ENCODE results near the gene AUH. TPM values are rescaled to one million over a fixed set of nuclear protein-coding genes. Genes with fewer than 3 reads are reported as not detected.
A peak's percentile ranks its signal among the peaks of the same experiment; 100 is the strongest.

The AUH gene
- total RNA-seq, 1 experiment from 2014 or later = 29.2 TPM

DNA sequence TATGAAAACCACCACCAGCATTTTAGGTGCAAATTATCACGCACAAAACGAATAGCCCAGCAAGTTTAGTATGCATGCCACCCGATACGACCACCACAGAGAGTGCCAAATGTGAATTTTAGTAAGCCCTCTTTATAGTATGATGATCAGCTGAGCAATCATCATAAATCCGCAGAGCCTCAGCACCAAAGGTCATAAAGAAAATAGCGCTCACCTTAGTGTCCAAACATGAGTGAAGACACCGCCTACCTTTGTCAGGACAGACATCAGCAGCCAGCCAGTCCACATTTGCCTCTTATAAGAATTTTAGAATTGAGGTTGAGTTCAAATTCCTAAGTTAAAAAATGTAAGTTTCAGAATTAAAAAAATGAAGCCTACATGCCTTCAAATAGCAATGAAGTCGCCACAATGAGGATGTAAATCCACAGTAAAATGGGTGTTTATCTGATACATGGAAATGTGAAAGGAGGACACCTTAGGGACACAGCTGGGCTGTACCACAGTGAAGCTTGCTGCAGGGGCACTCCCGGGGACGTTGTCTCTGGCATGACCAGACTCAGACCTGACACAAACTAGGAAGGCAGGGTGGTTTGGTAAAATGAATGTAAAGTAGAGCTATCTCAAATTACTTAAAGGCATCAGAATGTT, 149.0 kb downstream of the AUH start:
- H3K27ac ChIP-seq (ENCODE audit: low read length) = no peak overlapping the region
- no peak overlapping the region for H2AFZ ChIP-seq (ENCODE audit: low read length)
- H3K4me1 ChIP-seq (ENCODE audit: low read length) = peaks cover 8% of the 10 kb centered on the region
- H4K20me1 ChIP-seq (ENCODE audit: insufficient read depth, low read depth, low read length) = no peaks in the 10 kb centered on the region
- H3K79me2 ChIP-seq (ENCODE audit: low read length) = no peaks in the 10 kb centered on the region
- no peaks in the 10 kb centered on the region for H3K9me2 ChIP-seq (replicated peaks; ENCODE audit: insufficient read depth, low read length)
- no peak overlapping the region for H3K4me2 ChIP-seq (ENCODE audit: low read depth, low read length, poor library complexity, severe bottlenecking)
- no peaks in the 10 kb centered on the region for H3K36me3 ChIP-seq (ENCODE audit: insufficient read depth, low read length)
- DNase-seq = no peak
- no peak overlapping the region for H3K9ac ChIP-seq (ENCODE audit: low read length)
- H3K4me3 ChIP-seq (ENCODE audit: low read length) = no peak overlapping the region
- H3K27me3 ChIP-seq (ENCODE audit: low read length) = no peaks in the 10 kb centered on the region
- H3K9me3 ChIP-seq (ENCODE audit: low read length) = no peaks in the 10 kb centered on the region

DNA sequence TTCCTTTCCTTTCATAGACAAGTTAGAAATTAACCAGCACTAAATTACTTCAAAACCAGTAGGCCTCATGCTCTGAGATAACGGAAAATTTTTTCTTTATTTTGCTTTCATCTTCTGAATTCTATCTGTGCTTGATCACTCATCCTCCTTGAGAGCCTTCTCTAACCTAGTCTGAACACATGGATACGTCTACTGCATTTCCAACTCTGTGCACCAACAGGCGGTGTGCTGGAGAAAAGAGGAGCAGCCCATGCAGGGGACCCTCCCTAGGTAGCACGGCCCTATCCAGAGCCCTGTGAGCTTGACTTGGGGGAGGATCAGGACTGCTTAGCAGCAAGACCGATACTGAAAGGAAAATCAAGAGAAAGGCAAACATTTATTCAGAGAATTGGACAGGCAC, 149.8 kb downstream of the AUH start:
- Histone ChIP-seq H3K9ac (ENCODE audit: low read length) (no peak overlapping the region), H3K4me1 (ENCODE audit: low read length) (peaks cover 12% of the 10 kb centered on the region), H3K27ac (ENCODE audit: low read length) (no peak overlapping the region), H3K4me3 (ENCODE audit: low read length) (no peak overlapping the region), H3K4me2 (ENCODE audit: low read depth, low read length, poor library complexity, severe bottlenecking) (no peak overlapping the region), H3K9me2 (replicated peaks; ENCODE audit: insufficient read depth, low read length) (no peaks in the 10 kb centered on the region), H3K79me2 (ENCODE audit: low read length) (no peaks in the 10 kb centered on the region), H2AFZ (ENCODE audit: low read length) (no peak overlapping the region), H4K20me1 (ENCODE audit: insufficient read depth, low read depth, low read length) (no peaks in the 10 kb centered on the region), H3K36me3 (ENCODE audit: insufficient read depth, low read length) (no peaks in the 10 kb centered on the region), H3K27me3 (ENCODE audit: low read length) (no peaks in the 10 kb centered on the region), H3K9me3 (ENCODE audit: low read length) (no peaks in the 10 kb centered on the region)
- no peak for DNase-seq

DNA sequence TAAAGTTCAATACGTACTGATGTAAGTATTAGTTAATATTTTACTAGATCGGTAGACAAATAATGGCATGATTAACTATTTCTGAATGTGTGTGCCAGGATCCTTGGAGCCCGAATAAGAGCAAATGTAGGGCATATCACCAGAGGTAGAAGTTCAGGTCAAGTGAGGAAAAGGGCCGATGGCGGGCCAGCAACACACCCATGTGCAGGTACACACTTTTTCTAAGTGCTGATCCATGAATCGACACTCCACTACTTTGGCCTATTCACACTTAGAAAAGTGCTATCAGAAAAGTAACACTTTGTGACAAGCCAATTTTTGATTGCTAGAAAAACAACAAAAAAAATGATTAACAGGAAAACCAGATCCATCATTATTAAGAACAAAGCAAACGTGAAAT, 150.3 kb downstream of the AUH start:
- Histone ChIP-seq H3K9me2 (replicated peaks; ENCODE audit: insufficient read depth, low read length) (no peaks in the 10 kb centered on the region), H3K9ac (ENCODE audit: low read length) (no peak overlapping the region), H3K4me1 (ENCODE audit: low read length) (peaks cover 12% of the 10 kb centered on the region), H3K36me3 (ENCODE audit: insufficient read depth, low read length) (no peaks in the 10 kb centered on the region), H3K27ac (ENCODE audit: low read length) (no peak overlapping the region), H3K9me3 (ENCODE audit: low read length) (no peaks in the 10 kb centered on the region), H4K20me1 (ENCODE audit: insufficient read depth, low read depth, low read length) (no peaks in the 10 kb centered on the region), H3K4me2 (ENCODE audit: low read depth, low read length, poor library complexity, severe bottlenecking) (no peak overlapping the region), H3K4me3 (ENCODE audit: low read length) (no peak overlapping the region), H3K79me2 (ENCODE audit: low read length) (no peaks in the 10 kb centered on the region), H2AFZ (ENCODE audit: low read length) (no peak overlapping the region), H3K27me3 (ENCODE audit: low read length) (no peaks in the 10 kb centered on the region)
- DNase-seq = no peak

GRCh38 chr9:91210318-91210717, 151.4 kb downstream of the AUH start:
- no peak overlapping the region for H3K27ac ChIP-seq (ENCODE audit: low read length)
- no peaks in the 10 kb centered on the region for H3K9me2 ChIP-seq (replicated peaks; ENCODE audit: insufficient read depth, low read length)
- no peaks in the 10 kb centered on the region for H3K27me3 ChIP-seq (ENCODE audit: low read length)
- no peak for DNase-seq
- no peak overlapping the region for H3K9ac ChIP-seq (ENCODE audit: low read length)
- H4K20me1 ChIP-seq (ENCODE audit: insufficient read depth, low read depth, low read length) = no peaks in the 10 kb centered on the region
- H3K4me3 ChIP-seq (ENCODE audit: low read length) = no peak overlapping the region
- H3K4me2 ChIP-seq (ENCODE audit: low read depth, low read length, poor library complexity, severe bottlenecking) = no peak overlapping the region
- H3K79me2 ChIP-seq (ENCODE audit: low read length) = no peaks in the 10 kb centered on the region
- peaks cover 12% of the 10 kb centered on the region for H3K4me1 ChIP-seq (ENCODE audit: low read length)
- H2AFZ ChIP-seq (ENCODE audit: low read length) = no peak overlapping the region
- no peaks in the 10 kb centered on the region for H3K9me3 ChIP-seq (ENCODE audit: low read length)
- no peaks in the 10 kb centered on the region for H3K36me3 ChIP-seq (ENCODE audit: insufficient read depth, low read length)

GRCh38 chr9:91208837-91209236, 152.9 kb downstream of the AUH start:
- H3K27me3 ChIP-seq (ENCODE audit: low read length) = no peaks in the 10 kb centered on the region
- peaks cover 12% of the 10 kb centered on the region for H3K4me1 ChIP-seq (ENCODE audit: low read length)
- no peak overlapping the region for H2AFZ ChIP-seq (ENCODE audit: low read length)
- no peak overlapping the region for H3K9ac ChIP-seq (ENCODE audit: low read length)
- H3K9me2 ChIP-seq (replicated peaks; ENCODE audit: insufficient read depth, low read length) = no peaks in the 10 kb centered on the region
- H3K4me2 ChIP-seq (ENCODE audit: low read depth, low read length, poor library complexity, severe bottlenecking) = no peak overlapping the region
- DNase-seq = no peak
- H3K4me3 ChIP-seq (ENCODE audit: low read length) = no peak overlapping the region
- no peaks in the 10 kb centered on the region for H3K36me3 ChIP-seq (ENCODE audit: insufficient read depth, low read length)
- no peak overlapping the region for H3K27ac ChIP-seq (ENCODE audit: low read length)
- no peaks in the 10 kb centered on the region for H4K20me1 ChIP-seq (ENCODE audit: insufficient read depth, low read depth, low read length)
- H3K9me3 ChIP-seq (ENCODE audit: low read length) = no peaks in the 10 kb centered on the region
- H3K79me2 ChIP-seq (ENCODE audit: low read length) = no peaks in the 10 kb centered on the region

DNA sequence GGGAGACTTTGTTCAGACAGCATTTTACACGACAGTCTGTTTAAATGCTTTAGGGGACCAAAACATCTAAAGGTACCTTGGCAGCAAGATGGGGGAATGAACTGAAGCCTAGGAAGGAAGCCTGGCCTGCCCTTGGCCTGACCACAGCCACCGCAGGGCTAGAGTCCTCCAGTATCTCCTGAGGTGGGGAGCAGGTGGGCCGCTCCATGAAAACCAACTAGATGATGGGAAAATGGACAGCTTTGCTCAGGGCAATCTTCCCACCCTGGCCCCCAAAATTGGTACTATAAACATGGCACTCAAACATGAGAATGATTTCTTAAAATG, 153.3 kb downstream of the AUH start:
- H3K9ac ChIP-seq (ENCODE audit: low read length) = 0 out of 2 replicates have a peak overlapping the region, but pooled peaks have one; percentile 5
- DNase-seq = no peak
- H2AFZ ChIP-seq (ENCODE audit: low read length) = no peak overlapping the region
- no peaks in the 10 kb centered on the region for H3K79me2 ChIP-seq (ENCODE audit: low read length)
- H3K4me1 ChIP-seq (ENCODE audit: low read length) = peaks cover 12% of the 10 kb centered on the region
- no peak overlapping the region for H3K27ac ChIP-seq (ENCODE audit: low read length)
- H3K4me3 ChIP-seq (ENCODE audit: low read length) = no peak overlapping the region; the same call in 1 of the 2 replicates
- peak overlapping the region; percentile 42 for H3K4me2 ChIP-seq (ENCODE audit: low read depth, low read length, poor library complexity, severe bottlenecking)
- H3K27me3 ChIP-seq (ENCODE audit: low read length) = no peaks in the 10 kb centered on the region
- H4K20me1 ChIP-seq (ENCODE audit: insufficient read depth, low read depth, low read length) = no peaks in the 10 kb centered on the region
- no peaks in the 10 kb centered on the region for H3K36me3 ChIP-seq (ENCODE audit: insufficient read depth, low read length)
- no peaks in the 10 kb centered on the region for H3K9me3 ChIP-seq (ENCODE audit: low read length)
- no peaks in the 10 kb centered on the region for H3K9me2 ChIP-seq (replicated peaks; ENCODE audit: insufficient read depth, low read length)

- Histone ChIP-seq H3K9ac (ENCODE audit: low read length) (0 out of 2 replicates have a peak overlapping the region, but pooled peaks have one; percentile 5), H3K9me2 (replicated peaks; ENCODE audit: insufficient read depth, low read length) (no peaks in the 10 kb centered on the region), H3K4me2 (ENCODE audit: low read depth, low read length, poor library complexity, severe bottlenecking) (peak overlapping the region; percentile 42), H3K27ac (ENCODE audit: low read length) (no peak overlapping the region), H3K27me3 (ENCODE audit: low read length) (no peaks in the 10 kb centered on the region), H3K36me3 (ENCODE audit: insufficient read depth, low read length) (no peaks in the 10 kb centered on the region), H3K79me2 (ENCODE audit: low read length) (no peaks in the 10 kb centered on the region), H3K9me3 (ENCODE audit: low read length) (no peaks in the 10 kb centered on the region), H2AFZ (ENCODE audit: low read length) (no peak overlapping the region), H4K20me1 (ENCODE audit: insufficient read depth, low read depth, low read length) (no peaks in the 10 kb centered on the region), H3K4me1 (ENCODE audit: low read length) (peaks cover 12% of the 10 kb centered on the region), H3K4me3 (ENCODE audit: low read length) (no peak overlapping the region; the same call in 1 of the 2 replicates)
- DNase-seq = peak; percentile 44
These were observed 153.8 kb downstream of the AUH start for GRCh38 chr9:91207729-91208418.

- Histone ChIP-seq H4K20me1 (ENCODE audit: insufficient read depth, low read depth, low read length) (no peaks in the 10 kb centered on the region), H3K79me2 (ENCODE audit: low read length) (no peaks in the 10 kb centered on the region), H3K9ac (ENCODE audit: low read length) (no peak overlapping the region), H3K4me1 (ENCODE audit: low read length) (peaks cover 12% of the 10 kb centered on the region), H3K9me2 (replicated peaks; ENCODE audit: insufficient read depth, low read length) (no peaks in the 10 kb centered on the region), H3K27ac (ENCODE audit: low read length) (no peak overlapping the region), H3K9me3 (ENCODE audit: low read length) (no peaks in the 10 kb centered on the region), H3K36me3 (ENCODE audit: insufficient read depth, low read length) (no peaks in the 10 kb centered on the region), H3K27me3 (ENCODE audit: low read length) (no peaks in the 10 kb centered on the region), H2AFZ (ENCODE audit: low read length) (no peak overlapping the region), H3K4me2 (ENCODE audit: low read depth, low read length, poor library complexity, severe bottlenecking) (no peak overlapping the region), H3K4me3 (ENCODE audit: low read length) (no peak overlapping the region)
- no peak for DNase-seq
These were observed 154.4 kb downstream of the AUH start for GRCh38 chr9:91207397-91207728.

Measured in Karpas-422 (cell line).